UCSD-AML1 (cell line): ENCODE measurements around the gene BPHL.
"Not testable (repeated sequence)": the region's sequence is repeated elsewhere in the genome, so short reads cannot be mapped to it uniquely, and the experiment has no call there.

Experiments used
- DNase-seq: peaks from one replicate; lab custom pipeline; 2025; ENCODE audit not compliant: unreplicated experiment; lab: John Stamatoyannopoulos, UW

BPHL gene

GRCh38 chr6:3120765-3121089 is 2.2 kb downstream of the BPHL start:
- DNase-seq, result no peak

GRCh38 chr6:3122823-3123182 is 4.3 kb downstream of the BPHL start:
- DNase-seq, result no peak

GRCh38 chr6:3124667-3125066 is 6.2 kb downstream of the BPHL start:
- DNase-seq, result no peak

GRCh38 chr6:3125815-3126214 is 7.3 kb downstream of the BPHL start:
- DNase-seq, result no peak

- no peak for DNase-seq
These were observed 10.0 kb downstream of the BPHL start for GRCh38 chr6:3128356-3129108.

GRCh38 chr6:3131695-3132094 is 13.2 kb downstream of the BPHL start:
- DNase-seq, result no peak

- DNase-seq, result no peak
These were observed 15.0 kb downstream of the BPHL start for GRCh38 chr6:3133515-3133914.

- no peak for DNase-seq
These were observed 17.3 kb downstream of the BPHL start for GRCh38 chr6:3135668-3136291.

- no peak for DNase-seq
These were observed 17.9 kb downstream of the BPHL start for GRCh38 chr6:3136292-3137011.

- DNase-seq, result no peak
These were observed 18.7 kb downstream of the BPHL start for GRCh38 chr6:3137057-3137777.

GRCh38 chr6:3137873-3138272 is 19.4 kb downstream of the BPHL start:
- not testable (repeated sequence) for DNase-seq

GRCh38 chr6:3138341-3138740 is 19.8 kb downstream of the BPHL start:
- no peak for DNase-seq

GRCh38 chr6:3139090-3139903 is 20.8 kb downstream of the BPHL start:
- DNase-seq, result peak; percentile 79

GRCh38 chr6:3140201-3140600 is 21.7 kb downstream of the BPHL start:
- DNase-seq, result no peak

GRCh38 chr6:3142536-3142935 is 24.0 kb downstream of the BPHL start:
- DNase-seq, result no peak

GRCh38 chr6:3143158-3143557 is 24.6 kb downstream of the BPHL start:
- no peak for DNase-seq

- DNase-seq, result no peak
These were observed 26.1 kb downstream of the BPHL start for GRCh38 chr6:3144571-3144970.

- no peak for DNase-seq
These were observed 29.6 kb downstream of the BPHL start for GRCh38 chr6:3147914-3148757.

- DNase-seq, result no peak
These were observed 33.2 kb downstream of the BPHL start for GRCh38 chr6:3151691-3152090.

- DNase-seq, result no peak
These were observed 34.2 kb downstream of the BPHL start for GRCh38 chr6:3152689-3153088.
